Endothelial cell of umbilical vein (primary cell): ENCODE results near the gene SEMA4C.

ENCODE experiments used
- CTCF ChIP-seq, 2 donors: IDR thresholded peaks; 1 replicate in 1 of 2; 2 replicates in 1 of 2; pipeline ENCODE4 v1.5.1; 2011; ENCODE audit warnings: low read length in 2 of 2, mild to moderate bottlenecking in 2 of 2, moderate library complexity in 2 of 2, control low read depth in 1 of 2, inconsistent platforms in 1 of 2, low read depth in 1 of 2; ENCODE audit not compliant: insufficient read depth in 1 of 2; ENCODE audit errors: extremely low read depth in 1 of 2
- POLR2A ChIP-seq: IDR thresholded peaks from 2 replicates; pipeline ENCODE4 v1.6.1; 2012; ENCODE audit warnings: low read depth, mild to moderate bottlenecking, control low read depth, low read length

GRCh38 chr2:96895032-96895745 is 25.3 kb upstream of the SEMA4C start:
- TF ChIP-seq CTCF (IDR thresholded peaks at IDR 0.05; ENCODE audit: extremely low read depth in 1 of 2, insufficient read depth in 1 of 2, low read depth in 1 of 2, low read length in 2 of 2) (no peak), POLR2A (no peak)
